HCT116 (cell line): Measurements from ENCODE around the gene NALCN.

Experiments used
- CEBPB ChIP-seq: IDR thresholded peaks from 2 replicates; pipeline ENCODE4 v1.6.1; 2012; ENCODE audit warnings: low read depth
- CTCF ChIP-seq, 3 experiments: fragments of 200-600 bp in 1 of 3; sonication (generic) in 1 of 3; IDR thresholded peaks in 2 of 3; conservative IDR thresholded peaks in 1 of 3; 2 replicates each; pipeline ENCODE4 v1.5.1; 2012 to 2017; ENCODE audit warnings: low read depth in 2 of 3, low read length in 2 of 3, antibody characterized with exemption in 1 of 3, borderline replicate concordance in 1 of 3, control low read depth in 1 of 3, mild to moderate bottlenecking in 1 of 3, mixed read lengths in 1 of 3, mixed run types in 1 of 3, moderate library complexity in 1 of 3; ENCODE audit not compliant: insufficient read depth in 1 of 3
- EGR1 ChIP-seq: IDR thresholded peaks from 2 replicates; pipeline ENCODE4 v1.6.1; 2012; ENCODE audit warnings: low read depth
- EZH2 ChIP-seq: fragments of 200-600 bp; sonication (generic); IDR thresholded peaks from 2 replicates; pipeline ENCODE4 v1.6.1; 2017; ENCODE audit warnings: antibody characterized with exemption, mixed run types
- MAX ChIP-seq: IDR thresholded peaks from 2 replicates; pipeline ENCODE4 v1.6.1; 2012
- POLR2A ChIP-seq: IDR thresholded peaks from 2 replicates; pipeline ENCODE4 v1.7.0; 2011; ENCODE audit warnings: borderline replicate concordance; ENCODE audit not compliant: insufficient read depth, insufficient read length; ENCODE audit errors: extremely low read depth
- SIN3A ChIP-seq: IDR thresholded peaks from 2 replicates; pipeline ENCODE4 v1.6.1; 2012; ENCODE audit warnings: low read depth
- ZBTB33 ChIP-seq: IDR thresholded peaks from 2 replicates; pipeline ENCODE4 v1.6.1; 2011; ENCODE audit warnings: mild to moderate bottlenecking, low read length, moderate library complexity; ENCODE audit not compliant: insufficient replicate concordance; ENCODE audit errors: extremely low read depth

- TF ChIP-seq CTCF (IDR thresholded peaks at IDR 0.05 in 2 of 3, conservative IDR thresholded peaks at IDR 0.05 in 1 of 3; ENCODE audit: borderline replicate concordance in 1 of 3, insufficient read depth in 1 of 3, low read depth in 2 of 3, low read length in 2 of 3): no peak
- TF ChIP-seq EZH2: no peak
- no peak for TF ChIP-seq POLR2A
- no peak for TF ChIP-seq ZBTB33
- TF ChIP-seq EGR1: no peak
- no peak for TF ChIP-seq MAX
- TF ChIP-seq CEBPB: no peak
- TF ChIP-seq SIN3A: no peak
Measured at GRCh38 chr13:101289764-101290163, 126.5 kb downstream of the NALCN start.
